IMR-90 (cell line): ENCODE results near the gene PMP22. TPM values are rescaled to one million over a fixed set of nuclear protein-coding genes. Genes with fewer than 3 reads are reported as not detected.
A peak's percentile ranks its signal among the peaks of the same experiment; 100 is the strongest.

ENCODE experiments used
- ATAC-seq: fragments of 200-7000 bp; cut with Tn5 transposase; 2 replicates; pipeline ENCODE4 v1.9.1; 2020; ENCODE audit warnings: low read depth, mild to moderate bottlenecking, moderate library complexity
- BruUV-seq: library from RNA; stranded (reverse); fragments of 400-500 nt; replicated peaks from 2 replicates; lab custom pipeline; 2021; lab: Mats Ljungman, UMichigan
- CTCF ChIA-PET: fragments of 300-600 bp; formaldehyde crosslinking; extraction: SDS; loops from one replicate; lab custom pipeline; 2021; ENCODE audit warnings: antibody characterized with exemption; lab: Yijun Ruan, JAX
- POLR2A ChIA-PET: fragments of 300-600 bp; sonication (Branson Sonifier 250); formaldehyde crosslinking; loops from one replicate; lab custom pipeline; 2022; ENCODE audit warnings: antibody characterized with exemption; ENCODE audit not compliant: unreplicated experiment; lab: Charles Lee
- DNase-seq: peaks from one replicate; pipeline ENCODE4 v3.0.0; 2013
- H2AFZ ChIP-seq: replicated peaks from 2 replicates; pipeline ENCODE3; 2013; ENCODE audit warnings: low read length, mild to moderate bottlenecking; ENCODE audit not compliant: poor library complexity
- H2AK5ac ChIP-seq: 2 replicates; pipeline ENCODE4 v1.6.1; 2013; ENCODE audit warnings: low read depth, low read length, inconsistent platforms
- H2AK9ac ChIP-seq: replicated peaks from 2 replicates; pipeline ENCODE3; 2013; ENCODE audit warnings: mild to moderate bottlenecking, low read depth, low read length, moderate library complexity; ENCODE audit not compliant: poor library complexity
- H2BK120ac ChIP-seq: 2 replicates; pipeline ENCODE4 v1.6.1; 2013; ENCODE audit warnings: low read depth, low read length, inconsistent platforms
- H2BK15ac ChIP-seq: 3 replicates; pipeline ENCODE4 v1.6.1; 2013; ENCODE audit warnings: low read depth, low read length, inconsistent platforms
- H2BK20ac ChIP-seq: 2 replicates; pipeline ENCODE4 v1.6.1; 2013; ENCODE audit warnings: low read depth, mild to moderate bottlenecking, inconsistent platforms, low read length, moderate library complexity
- H2BK5ac ChIP-seq: 2 replicates; pipeline ENCODE4 v1.6.1; 2013; ENCODE audit warnings: mild to moderate bottlenecking, low read depth, low read length, inconsistent platforms; ENCODE audit not compliant: poor library complexity, severe bottlenecking
- H3K14ac ChIP-seq: replicated peaks from 2 replicates; pipeline ENCODE4 v1.6.1; 2013; ENCODE audit warnings: low read depth, low read length, inconsistent platforms
- H3K18ac ChIP-seq: 2 replicates; pipeline ENCODE4 v1.6.1; 2013; ENCODE audit warnings: low read depth, low read length, control low read depth
- H3K23ac ChIP-seq: 2 replicates; pipeline ENCODE4 v1.6.1; 2013; ENCODE audit warnings: low read depth, low read length, inconsistent platforms
- H3K27ac ChIP-seq: 2 replicates; pipeline ENCODE4 v1.5.1; 2013; ENCODE audit warnings: mild to moderate bottlenecking, control low read depth, low read length; ENCODE audit not compliant: insufficient read depth
- H3K27me3 ChIP-seq: 2 replicates; pipeline ENCODE4 v1.6.1; 2013; ENCODE audit warnings: low read length; ENCODE audit not compliant: control insufficient read depth, insufficient read depth
- H3K36me3 ChIP-seq: 2 replicates; pipeline ENCODE4 v1.6.1; 2013; ENCODE audit warnings: low read length, mixed read lengths; ENCODE audit not compliant: control insufficient read depth, insufficient read depth
- H3K4ac ChIP-seq: 2 replicates; pipeline ENCODE4 v1.6.1; 2013; ENCODE audit warnings: low read depth, low read length, inconsistent platforms
- H3K4me1 ChIP-seq: 2 replicates; pipeline ENCODE4 v1.6.1; 2013; ENCODE audit warnings: low read length, mixed read lengths; ENCODE audit not compliant: control insufficient read depth, insufficient read depth
- H3K4me2 ChIP-seq: 2 replicates; pipeline ENCODE4 v1.6.1; 2013; ENCODE audit warnings: low read depth, mild to moderate bottlenecking, control low read depth, low read length, moderate library complexity
- H3K4me3 ChIP-seq: 2 replicates; pipeline ENCODE4 v1.5.1; 2013; ENCODE audit warnings: low read depth, mild to moderate bottlenecking, control low read depth, low read length, moderate library complexity; ENCODE audit not compliant: insufficient read depth
- H3K56ac ChIP-seq: 2 replicates; pipeline ENCODE4 v1.6.1; 2013; ENCODE audit warnings: low read length, inconsistent platforms; ENCODE audit not compliant: insufficient read depth; ENCODE audit errors: extremely low read depth
- H3K79me1 ChIP-seq, 2 experiments: 2 replicates each; pipeline ENCODE4 v1.6.1; 2013; ENCODE audit warnings: low read length in 2 of 2, inconsistent platforms in 1 of 2, low read depth in 1 of 2
- H3K9ac ChIP-seq: 2 replicates; pipeline ENCODE4 v1.6.1; 2013; ENCODE audit warnings: low read depth, low read length, control low read depth
- H3K9me1 ChIP-seq: 2 replicates; pipeline ENCODE4 v1.6.1; 2013; ENCODE audit warnings: low read length, inconsistent platforms; ENCODE audit not compliant: insufficient read depth
- H3K9me3 ChIP-seq: 2 replicates; pipeline ENCODE4 v1.6.1; 2013; ENCODE audit warnings: low read length; ENCODE audit not compliant: control insufficient read depth, insufficient read depth
- H4K20me1 ChIP-seq: 2 replicates; pipeline ENCODE4 v1.6.1; 2013; ENCODE audit warnings: low read length, inconsistent platforms; ENCODE audit not compliant: insufficient read depth
- H4K5ac ChIP-seq: 2 replicates; pipeline ENCODE4 v1.6.1; 2013; ENCODE audit warnings: mild to moderate bottlenecking, low read depth, low read length, control low read depth
- H4K8ac ChIP-seq, 2 experiments: 2 replicates each; pipeline ENCODE4 v1.6.1; 2013; ENCODE audit warnings: low read depth in 2 of 2, low read length in 2 of 2, control low read depth in 1 of 2, inconsistent platforms in 1 of 2
- H4K91ac ChIP-seq: 2 replicates; pipeline ENCODE4 v1.6.1; 2013; ENCODE audit warnings: low read depth, low read length, inconsistent platforms; ENCODE audit not compliant: insufficient read depth
- CEBPB ChIP-seq: IDR thresholded peaks from 2 replicates; pipeline ENCODE4 v1.6.1; 2012; ENCODE audit warnings: low read depth, low read length, improper control_type of control experiment
- MXI1 ChIP-seq: IDR thresholded peaks from 2 replicates; pipeline ENCODE4 v1.6.1; 2012; ENCODE audit warnings: low read depth, mild to moderate bottlenecking, low read length, moderate library complexity, borderline replicate concordance
- NFE2L2 ChIP-seq: fragments of 150-350 bp; IDR thresholded peaks from 2 replicates; pipeline ENCODE4 v1.6.1; 2016; ENCODE audit warnings: low read depth, mild to moderate bottlenecking, low read length
- WGBS, 2 experiments: methylation state at CpG; one replicate each; pipeline versions ENCODE4 v1.1.5 to v1.1.7; 2013; ENCODE audit warnings: missing lambda C conversion rate in 2 of 2; ENCODE audit not compliant: insufficient read length in 1 of 2; ENCODE audit errors: extremely low coverage in 2 of 2; 5-methylcytosine and 5-hydroxymethylcytosine counted together
- dilution Hi-C: fragments of 300-500 bp; cut with HindIII; formaldehyde crosslinking; loops from one replicate; pipeline ENCODE4 v1.14.3; 2018; ENCODE audit warnings: low sequenced_read_pairs; ENCODE audit not compliant: unreplicated experiment
- in situ Hi-C: fragments of 300-500 bp; cut with MboI; formaldehyde crosslinking; loops from 3 replicates; pipeline ENCODE4 v1.14.3; 2019; ENCODE audit warnings: low sequenced_read_pairs, inconsistent platforms, mixed read lengths
- intact Hi-C: fragments of 100-400 bp; cut with micrococcal nuclease; formaldehyde crosslinking; loops from 2 replicates; pipeline ENCODE4 v1.10.0; 2022
- polyA plus RNA-seq, 3 experiments: library from polyadenylated mRNA; depleted of rRNA; stranded (reverse); fragments of >200 nt; gene quantifications; 2 replicates each; pipeline ENCODE4 v1.2.3, GENCODE V29; 2012; ENCODE audit warnings: low replicate concordance in 1 of 3
- total RNA-seq: library from RNA; depleted of rRNA; stranded (reverse); fragments of >200 nt; gene quantifications from 2 replicates; pipeline ENCODE4 v1.2.3, GENCODE V29; 2012
- TF ChIP-seq, protein P1 (sequence below): conservative IDR thresholded peaks from 2 replicates; pipeline ENCODE4 v1.5.1; 2012; ENCODE audit warnings: mild to moderate bottlenecking, low read depth, low read length, improper control_type of control experiment

PMP22 gene
- total and polyA plus RNA-seq, 2 of the 4 experiments (the other 2 are of a cell fraction) = 33.5 to 72.8 TPM

DNA sequence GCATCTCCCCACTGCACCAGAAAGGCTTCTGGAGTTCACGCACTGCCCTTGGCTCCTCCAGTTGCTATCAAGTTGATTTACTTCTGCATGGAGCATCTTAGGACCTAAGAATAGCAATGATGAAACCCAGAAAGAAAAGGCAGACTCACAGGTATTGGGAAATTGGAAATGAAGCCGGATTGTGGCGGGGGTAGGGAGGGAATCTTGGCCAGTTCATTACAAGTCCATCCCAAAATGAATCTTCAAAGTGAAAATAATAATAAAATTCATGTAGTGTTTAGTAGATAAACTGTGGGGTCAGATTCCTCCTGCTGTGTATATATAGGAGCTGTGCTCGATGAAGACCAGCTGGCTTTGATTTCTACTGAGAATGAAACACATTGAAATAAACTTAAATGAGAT, 42.6 kb upstream of the PMP22 start:
- intact Hi-C loops (loop anchor here (1.0 kb wide), 1 partner anchor 45 kb away; no protein-coding TSS in a partner anchor), in situ Hi-C loops (no loop called here), dilution Hi-C loops (no loop called here)
- Histone ChIP-seq H3K23ac (no peak overlapping the region), H4K5ac (no peak overlapping the region), H3K79me1 (no peaks in the 10 kb centered on the region), H3K4ac (peak overlapping the region; percentile 83), H3K14ac (no peak overlapping the region), H3K9me3 (no peaks in the 10 kb centered on the region; the same call in 1 of the 2 replicates), H4K91ac (0 out of 2 replicates have a peak overlapping the region, but pooled peaks have one; percentile 2), H3K4me1 (peaks cover 20% of the 10 kb centered on the region), H2BK120ac (peak overlapping the region; percentile 84), H3K18ac (no peak overlapping the region), H4K8ac (no peak overlapping the region), H3K4me3 (no peak overlapping the region), H2BK5ac (no peak overlapping the region), H3K27me3 (peaks cover 8% of the 10 kb centered on the region), H3K9me1 (peaks cover 13% of the 10 kb centered on the region), H2BK20ac (peak overlapping the region; percentile 78; the same call in 1 of the 2 replicates), H3K9ac (no peak overlapping the region), H4K20me1 (no peaks in the 10 kb centered on the region), H3K36me3 (no peaks in the 10 kb centered on the region), H2AK9ac (no peak overlapping the region), H3K27ac (peak overlapping the region; percentile 20; the same call in 1 of the 2 replicates), H3K56ac (no peak overlapping the region), H2BK15ac (0 out of 3 replicates have a peak overlapping the region, but pooled peaks have one; percentile 66), H3K4me2 (peak overlapping the region; percentile 18), H2AFZ (no peak overlapping the region), H2AK5ac (0 out of 2 replicates have a peak overlapping the region, but pooled peaks have one; percentile 94)
- DNase-seq (peak; percentile 89), ATAC-seq (peak; percentile 79)
- ChIA-PET POLR2A (no interaction called here), CTCF (no interaction called here)
- WGBS, 2 experiments = 20% methylated on average over 1 of the region's 4 CpGs; no CpG with 5 or more reads in 1 of the 2 experiments
- TF ChIP-seq CEBPB (peak; percentile 61), MXI1 (no peak), NFE2L2 (peak; percentile 35; the same call in 1 of the 2 replicates)
- TF ChIP-seq, protein P1, sequence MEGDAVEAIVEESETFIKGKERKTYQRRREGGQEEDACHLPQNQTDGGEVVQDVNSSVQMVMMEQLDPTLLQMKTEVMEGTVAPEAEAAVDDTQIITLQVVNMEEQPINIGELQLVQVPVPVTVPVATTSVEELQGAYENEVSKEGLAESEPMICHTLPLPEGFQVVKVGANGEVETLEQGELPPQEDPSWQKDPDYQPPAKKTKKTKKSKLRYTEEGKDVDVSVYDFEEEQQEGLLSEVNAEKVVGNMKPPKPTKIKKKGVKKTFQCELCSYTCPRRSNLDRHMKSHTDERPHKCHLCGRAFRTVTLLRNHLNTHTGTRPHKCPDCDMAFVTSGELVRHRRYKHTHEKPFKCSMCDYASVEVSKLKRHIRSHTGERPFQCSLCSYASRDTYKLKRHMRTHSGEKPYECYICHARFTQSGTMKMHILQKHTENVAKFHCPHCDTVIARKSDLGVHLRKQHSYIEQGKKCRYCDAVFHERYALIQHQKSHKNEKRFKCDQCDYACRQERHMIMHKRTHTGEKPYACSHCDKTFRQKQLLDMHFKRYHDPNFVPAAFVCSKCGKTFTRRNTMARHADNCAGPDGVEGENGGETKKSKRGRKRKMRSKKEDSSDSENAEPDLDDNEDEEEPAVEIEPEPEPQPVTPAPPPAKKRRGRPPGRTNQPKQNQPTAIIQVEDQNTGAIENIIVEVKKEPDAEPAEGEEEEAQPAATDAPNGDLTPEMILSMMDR = no peak
- no TSS peak for BruUV-seq
